H1 (cell line): ENCODE measurements around the gene COX10. TPM values are rescaled to one million over a fixed set of nuclear protein-coding genes. Genes with fewer than 3 reads are reported as not detected.

Experiments used
- CTCF ChIA-PET: fragments of 300-600 bp; sonication (Branson Sonifier 250); formaldehyde crosslinking; loops from one replicate; lab custom pipeline; 2021; ENCODE audit not compliant: partially characterized antibody; lab: Charles Lee
- POLR2A ChIA-PET: fragments of 300-600 bp; sonication (Branson Sonifier 250); formaldehyde crosslinking; loops from one replicate; lab custom pipeline; 2021; ENCODE audit warnings: inconsistent platforms; ENCODE audit not compliant: partially characterized antibody; lab: Charles Lee
- DNase-seq, 2 experiments: peaks; one replicate each; pipeline versions ENCODE4 v3.0.0 to v3.0.0-alpha.2; 2010 to 2022; ENCODE audit warnings: low spot score in 2 of 2, low read depth in 1 of 2, mixed read lengths in 1 of 2
- FAIRE-seq: peaks from 2 replicates; lab custom pipeline; 2011; peaks lifted over from hg19 to GRCh38; lab: Jason Lieb, UNC
- H2AFZ ChIP-seq: 2 replicates; pipeline ENCODE4 v1.8.1; 2012; ENCODE audit warnings: low read length, inconsistent platforms
- H2AK5ac ChIP-seq: 2 replicates; pipeline ENCODE4 v1.6.1; 2013; ENCODE audit warnings: low read depth, low read length
- H2BK120ac ChIP-seq: replicated peaks from 2 replicates; pipeline ENCODE3; 2013; ENCODE audit warnings: low read depth, low read length, inconsistent platforms
- H2BK12ac ChIP-seq: 2 replicates; pipeline ENCODE4 v1.6.1; 2013; ENCODE audit warnings: low read depth, low read length
- H2BK15ac ChIP-seq: 2 replicates; pipeline ENCODE4 v1.6.1; 2013; ENCODE audit warnings: low read length
- H2BK20ac ChIP-seq: 2 replicates; pipeline ENCODE4 v1.6.1; 2013; ENCODE audit warnings: low read length
- H2BK5ac ChIP-seq: 2 replicates; pipeline ENCODE4 v1.6.1; 2013; ENCODE audit warnings: low read depth, low read length
- H3K14ac ChIP-seq: 2 replicates; pipeline ENCODE4 v1.6.1; 2013; ENCODE audit warnings: inconsistent platforms; ENCODE audit not compliant: insufficient read length
- H3K18ac ChIP-seq: 2 replicates; pipeline ENCODE4 v1.6.1; 2013; ENCODE audit warnings: low read length; ENCODE audit errors: extremely low read depth
- H3K23ac ChIP-seq: 2 replicates; pipeline ENCODE4 v1.6.1; 2013; ENCODE audit warnings: inconsistent platforms; ENCODE audit not compliant: insufficient read length
- H3K23me2 ChIP-seq: 2 replicates; pipeline ENCODE4 v1.6.1; 2013; ENCODE audit warnings: low read depth, low read length
- H3K27ac ChIP-seq: 2 replicates; pipeline ENCODE4 v1.6.1; 2011; ENCODE audit warnings: low read depth, low read length, inconsistent platforms
- H3K27me3 ChIP-seq, 4 experiments: replicated peaks in 1 of 4; 1 replicate in 1 of 4; 2 replicates in 3 of 4; pipeline versions ENCODE4 v1.6.1 to v1.8.1; 2011 to 2013; ENCODE audit warnings: low read length in 3 of 4, mild to moderate bottlenecking in 3 of 4, inconsistent platforms in 2 of 4, mixed read lengths in 2 of 4, moderate library complexity in 1 of 4; ENCODE audit not compliant: control insufficient read depth in 3 of 4, insufficient read depth in 3 of 4; ENCODE audit errors: extremely low read depth in 1 of 4
- H3K36me3 ChIP-seq, 4 experiments: 2 replicates each; pipeline versions ENCODE4 v1.6.1 to v1.8.1; 2011 to 2013; ENCODE audit warnings: mild to moderate bottlenecking in 4 of 4, low read length in 3 of 4, moderate library complexity in 2 of 4, control low read depth in 1 of 4, inconsistent platforms in 1 of 4; ENCODE audit not compliant: insufficient read depth in 4 of 4, control insufficient read depth in 2 of 4
- H3K4ac ChIP-seq: replicated peaks from 2 replicates; pipeline ENCODE3; 2013; ENCODE audit warnings: low read length, low read depth, mixed read lengths, inconsistent platforms; ENCODE audit not compliant: insufficient read length
- H3K4me1 ChIP-seq, 4 experiments: replicated peaks in 1 of 4; 1 replicate in 1 of 4; 2 replicates in 3 of 4; pipeline versions ENCODE4 v1.6.1 to v1.8.1; 2011 to 2013; ENCODE audit warnings: low read length in 3 of 4, inconsistent platforms in 2 of 4, mixed read lengths in 1 of 4; ENCODE audit not compliant: insufficient read depth in 4 of 4, control insufficient read depth in 3 of 4
- H3K4me2 ChIP-seq, 2 experiments: 2 replicates each; pipeline versions ENCODE4 v1.6.1 to v1.8.1; 2011 to 2013; ENCODE audit warnings: low read depth in 2 of 2, low read length in 2 of 2, control low read depth in 1 of 2, inconsistent platforms in 1 of 2, mild to moderate bottlenecking in 1 of 2; ENCODE audit not compliant: insufficient read depth in 1 of 2
- H3K4me3 ChIP-seq, 4 experiments: fragments of 200-600, 300-600 bp in 1 of 4; sonication (generic), shearing (Covaris generic), sonication (Bioruptor Twin) in 1 of 4; 2 replicates each; pipeline versions ENCODE4 v1.5.1 to v1.8.1; 2011 to 2016; ENCODE audit warnings: low read length in 4 of 4, low read depth in 3 of 4, control low read depth in 2 of 4, inconsistent platforms in 2 of 4, mild to moderate bottlenecking in 2 of 4, mixed read lengths in 1 of 4, moderate library complexity in 1 of 4; ENCODE audit not compliant: insufficient read depth in 2 of 4; ENCODE audit errors: extremely low read depth in 1 of 4
- H3K56ac ChIP-seq: replicated peaks from 2 replicates; pipeline ENCODE3; 2013; ENCODE audit warnings: low read depth, mild to moderate bottlenecking, mixed read lengths, low read length, inconsistent platforms; ENCODE audit not compliant: insufficient read length
- H3K79me1 ChIP-seq: 2 replicates; pipeline ENCODE4 v1.6.1; 2013; ENCODE audit warnings: low read depth, low read length, control low read depth
- H3K79me2 ChIP-seq, 2 experiments: 2 replicates each; pipeline versions ENCODE4 v1.6.1 to v1.8.1; 2012 to 2013; ENCODE audit warnings: low read length in 2 of 2, mild to moderate bottlenecking in 2 of 2, inconsistent platforms in 1 of 2; ENCODE audit not compliant: insufficient read depth in 2 of 2, control insufficient read depth in 1 of 2
- H3K9ac ChIP-seq, 4 experiments: replicated peaks in 1 of 4; 1 replicate in 1 of 4; 2 replicates in 3 of 4; pipeline versions ENCODE4 v1.6.1 to v1.8.1; 2011 to 2013; ENCODE audit warnings: low read depth in 3 of 4, low read length in 3 of 4, control low read depth in 2 of 4, mild to moderate bottlenecking in 2 of 4, moderate library complexity in 2 of 4, inconsistent platforms in 1 of 4; ENCODE audit errors: extremely low read depth in 1 of 4
- H3K9me3 ChIP-seq, 2 experiments: 2 replicates each; pipeline versions ENCODE4 v1.6.1 to v1.8.1; 2012 to 2013; ENCODE audit warnings: mild to moderate bottlenecking in 2 of 2, moderate library complexity in 2 of 2, control low read depth in 1 of 2, inconsistent platforms in 1 of 2, low read depth in 1 of 2, low read length in 1 of 2, mixed read lengths in 1 of 2; ENCODE audit not compliant: insufficient read depth in 2 of 2
- H4K20me1 ChIP-seq, 2 experiments: replicated peaks in 1 of 2; 2 replicates each; pipeline versions ENCODE3 to v1.8.1; 2011 to 2013; ENCODE audit warnings: inconsistent platforms in 2 of 2, low read length in 2 of 2, mild to moderate bottlenecking in 1 of 2; ENCODE audit not compliant: insufficient read depth in 2 of 2, control insufficient read depth in 1 of 2
- H4K5ac ChIP-seq: 2 replicates; pipeline ENCODE4 v1.6.1; 2013; ENCODE audit warnings: low read length, low read depth, mixed read lengths, inconsistent platforms; ENCODE audit not compliant: insufficient read length
- H4K8ac ChIP-seq: 2 replicates; pipeline ENCODE4 v1.8.0; 2013; ENCODE audit warnings: mild to moderate bottlenecking, moderate library complexity, low read length, inconsistent platforms; ENCODE audit not compliant: insufficient read depth; ENCODE audit errors: extremely low read depth
- H4K91ac ChIP-seq: replicated peaks from 2 replicates; pipeline ENCODE3; 2013; ENCODE audit warnings: low read length, mixed read lengths, inconsistent platforms; ENCODE audit not compliant: insufficient read length
- ATF3 ChIP-seq: IDR thresholded peaks from 2 replicates; pipeline ENCODE4 v1.6.1; 2011; ENCODE audit warnings: low read depth, mild to moderate bottlenecking, low read length; ENCODE audit not compliant: insufficient read depth
- CHD1 ChIP-seq: IDR thresholded peaks from 2 replicates; pipeline ENCODE4 v1.6.1; 2012; ENCODE audit warnings: low read depth, low read length, improper control_type of control experiment
- CTBP2 ChIP-seq: IDR thresholded peaks from 2 replicates; pipeline ENCODE4 v1.7.0; 2011; ENCODE audit warnings: borderline replicate concordance, mild to moderate bottlenecking, moderate library complexity, mixed read lengths, low read length; ENCODE audit not compliant: insufficient read depth, insufficient read length
- HDAC6 ChIP-seq: IDR thresholded peaks from one replicate; pipeline ENCODE4 v1.7.1; 2012; ENCODE audit warnings: low read depth, mild to moderate bottlenecking, inconsistent platforms, low read length, moderate library complexity
- MAX ChIP-seq: IDR thresholded peaks from 2 replicates; pipeline ENCODE4 v1.6.1; 2012; ENCODE audit warnings: inconsistent platforms
- RXRA ChIP-seq: IDR thresholded peaks from 2 replicates; pipeline ENCODE4 v1.6.1; 2011; ENCODE audit warnings: low read depth, mild to moderate bottlenecking, low read length, moderate library complexity; ENCODE audit not compliant: insufficient read depth
- SP2 ChIP-seq: IDR thresholded peaks from 2 replicates; pipeline ENCODE4 v1.6.1; 2012; ENCODE audit warnings: mild to moderate bottlenecking, low read length, inconsistent platforms
- SP4 ChIP-seq: IDR thresholded peaks from 2 replicates; pipeline ENCODE4 v1.6.1; 2012; ENCODE audit warnings: low read length, inconsistent platforms
- SRF ChIP-seq: IDR thresholded peaks from 2 replicates; pipeline ENCODE4 v1.6.1; 2011; ENCODE audit warnings: mild to moderate bottlenecking, low read depth, low read length, moderate library complexity
- SUZ12 ChIP-seq: fragments of 200-600 bp; sonication (generic); IDR thresholded peaks from 2 replicates; pipeline ENCODE4 v1.6.1; 2012; ENCODE audit warnings: mild to moderate bottlenecking, inconsistent platforms, low read length, moderate library complexity, mixed read lengths
- YY1 ChIP-seq: IDR thresholded peaks from 2 replicates; pipeline ENCODE4 v1.6.1; 2011; ENCODE audit warnings: low read depth, mild to moderate bottlenecking, low read length
- WGBS, 2 experiments: shearing (Covaris generic) in 1 of 2; methylation state at CpG; one replicate each; pipeline versions ENCODE4 v1.1.6 to v1.1.7; 2013 to 2015; ENCODE audit warnings: low lambda C conversion rate in 2 of 2, mixed read lengths in 2 of 2, inconsistent platforms in 1 of 2, low coverage in 1 of 2, missing lambda C conversion rate in 1 of 2; ENCODE audit not compliant: insufficient replicate concordance in 2 of 2, insufficient coverage in 1 of 2, insufficient read length in 1 of 2; ENCODE audit errors: extremely low coverage in 1 of 2, missing lambda C conversion rate in 1 of 2; 5-methylcytosine and 5-hydroxymethylcytosine counted together
- polyA plus RNA-seq, 7 experiments: library from polyadenylated mRNA; depleted of rRNA in 3 of 7; stranded (reverse) in 5 of 7; unstranded in 2 of 7; fragments of >200 nt in 5 of 7; fragments of 200-250 nt in 2 of 7; gene quantifications; 1 replicate in 5 of 7; 2 replicates in 1 of 7; 4 replicates in 1 of 7; pipeline versions ENCODE4 v1.2.1 to v1.2.3, GENCODE V29; 2011 to 2013; ENCODE audit warnings: missing spikeins in 2 of 7, mixed read lengths in 2 of 7
- total RNA-seq: library from RNA; stranded (reverse); fragmentation: NEBNext Ultra II Directional; extraction: Animal tissue kit (Norgen Biotek cat#: 25700); gene quantifications from 2 replicates; pipeline ENCODE4 v1.2.1, GENCODE V29; 2021

The COX10 gene
- total and polyA plus RNA-seq, 2 of the 8 experiments (the other 6 are each of a cell fraction or from before 2014, with no cell fraction given), result 18.0 to 23.0 TPM

- WGBS, 2 experiments, result 82% methylated on average over 10 of the region's 10 CpGs; no CpG with 5 or more reads in 1 of the 2 experiments
- Histone ChIP-seq H2BK15ac (no peak overlapping the region), H2BK20ac (no peak overlapping the region), H3K14ac (no peak overlapping the region), H2BK5ac (no peak overlapping the region), H3K23me2 (peaks cover 2% of the 10 kb centered on the region; the same call in 1 of the 2 replicates), H4K91ac (no peak overlapping the region), H2BK12ac (no peak overlapping the region; the same call in 1 of the 2 replicates), H3K27ac (no peak overlapping the region), H3K27me3 (no peaks in the 10 kb centered on the region), H4K8ac (no peak overlapping the region), H3K4me3 (no peak overlapping the region), H3K4me1 (no peaks in the 10 kb centered on the region; a peak in 1 of 7 replicates), H2AFZ (no peak overlapping the region), H3K79me2 (no peaks in the 10 kb centered on the region), H3K18ac (no peak overlapping the region), H3K56ac (no peak overlapping the region), H3K4me2 (no peak overlapping the region), H3K9ac (no peak overlapping the region), H3K4ac (no peak overlapping the region), H4K5ac (no peak overlapping the region), H4K20me1 (no peaks in the 10 kb centered on the region), H3K79me1 (no peaks in the 10 kb centered on the region), H3K36me3 (no peaks in the 10 kb centered on the region; a peak in 1 of 8 replicates), H3K23ac (no peak overlapping the region), H3K9me3 (no peaks in the 10 kb centered on the region), H2AK5ac (no peak overlapping the region), H2BK120ac (no peak overlapping the region)
- DNase-seq (no peak), FAIRE-seq (no peak)
- ChIA-PET CTCF (interaction anchor here (0.5 to 1.6 kb wide), 3 partner anchors 13 to 778 kb away, joined by 3 to 6 read pairs (median 4); no protein-coding TSS in a partner anchor), POLR2A (no interaction called here)
- TF ChIP-seq SRF, result no peak
- TF ChIP-seq RXRA, result no peak
- TF ChIP-seq SP2, result no peak
- no peak for TF ChIP-seq CTBP2
- TF ChIP-seq SP4, result no peak
- TF ChIP-seq MAX, result no peak
- TF ChIP-seq YY1, result no peak
- no peak for TF ChIP-seq HDAC6
- no peak for TF ChIP-seq CHD1
- no peak for TF ChIP-seq ATF3
- TF ChIP-seq SUZ12, result no peak
These were observed 132.0 kb downstream of the COX10 start for GRCh38 chr17:14201021-14201987.
